ENCODE data around the gene F11R. TPM values are rescaled to one million over a fixed set of nuclear protein-coding genes. Genes with fewer than 3 reads are reported as not detected.

F11R gene
- total RNA-seq, 4 donors from 2014 or later = 3.1 to 6.0 (median 5.3) TPM

DNA sequence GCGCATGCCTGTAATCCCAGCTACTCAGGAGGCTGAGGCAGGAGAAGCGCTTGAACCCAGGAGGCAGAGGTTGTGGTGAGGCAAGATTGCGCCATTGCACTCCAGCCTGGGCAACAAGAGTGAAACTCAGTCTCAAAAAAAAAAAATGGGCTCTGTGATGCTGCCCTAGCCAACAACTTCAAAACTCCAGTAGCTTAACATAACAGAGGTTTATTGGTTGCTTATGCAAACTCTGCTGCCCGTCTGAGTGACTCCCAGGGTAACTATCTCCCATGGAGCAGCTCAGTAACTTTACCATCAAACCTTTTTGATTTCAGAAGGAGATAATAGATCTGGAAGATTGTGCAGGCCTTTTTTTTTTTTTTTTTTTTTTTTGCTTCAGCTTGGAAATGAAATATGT, 47.5 kb downstream of the F11R start:
- Histone ChIP-seq H3K27me3 (peaks cover 0 to 2% (median under 1%) of the 10 kb centered on the region in 3 donors), H3K4me1 (no peaks in the 10 kb centered on the region), H3K36me3 (no peaks in the 10 kb centered on the region), H3K27ac (no peak overlapping the region), H3K4me3 (no peak overlapping the region), H3K9me3 (no peaks in the 10 kb centered on the region)
- intact Hi-C loops (cut with DNase I; ENCODE audit: low total_unique reads) (no loop called here), in situ Hi-C loops (cut with MboI; ENCODE audit: low sequenced_read_pairs in 4 of 4) (no loop called here)
- no peak for ATAC-seq
- no peak for DNase-seq
- TF ChIP-seq CTCF (IDR thresholded peaks at IDR 0.05 in 4 of 5, conservative IDR thresholded peaks at IDR 0.05 in 1 of 5) = no peak
- no peak for TF ChIP-seq POLR2A (IDR thresholded peaks at IDR 0.05)

DNA sequence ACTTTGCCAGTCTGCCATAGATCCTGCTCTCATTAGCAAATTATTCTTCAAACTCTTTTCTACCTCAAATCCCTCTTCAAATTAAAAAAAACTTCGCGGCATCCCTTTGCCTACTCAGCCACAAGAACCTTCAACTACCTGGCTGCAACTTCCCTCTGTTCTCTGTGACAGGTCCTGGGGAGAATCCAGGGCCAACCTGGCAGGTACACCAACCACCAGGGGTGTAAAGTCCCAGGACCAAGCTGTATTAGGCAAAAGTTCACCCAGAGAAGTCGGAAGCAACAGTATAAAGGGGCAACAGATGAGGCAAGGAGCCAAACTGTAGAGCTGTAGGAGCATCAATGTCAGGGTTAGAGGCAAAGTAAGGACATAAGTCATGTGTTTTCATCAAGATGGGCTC, 48.0 kb downstream of the F11R start:
- ATAC-seq (no peak), DNase-seq (no peak)
- Histone ChIP-seq H3K4me3 (no peak overlapping the region), H3K4me1 (no peaks in the 10 kb centered on the region), H3K36me3 (no peaks in the 10 kb centered on the region), H3K27ac (no peak overlapping the region), H3K27me3 (peaks cover 0 to 2% (median 0%) of the 10 kb centered on the region in 3 donors), H3K9me3 (no peaks in the 10 kb centered on the region)
- in situ Hi-C loops (cut with MboI; ENCODE audit: low sequenced_read_pairs in 4 of 4) (no loop called here), intact Hi-C loops (cut with DNase I; ENCODE audit: low total_unique reads) (no loop called here)
- TF ChIP-seq POLR2A (IDR thresholded peaks at IDR 0.05) = no peak
- no peak for TF ChIP-seq CTCF (IDR thresholded peaks at IDR 0.05 in 4 of 5, conservative IDR thresholded peaks at IDR 0.05 in 1 of 5)

DNA sequence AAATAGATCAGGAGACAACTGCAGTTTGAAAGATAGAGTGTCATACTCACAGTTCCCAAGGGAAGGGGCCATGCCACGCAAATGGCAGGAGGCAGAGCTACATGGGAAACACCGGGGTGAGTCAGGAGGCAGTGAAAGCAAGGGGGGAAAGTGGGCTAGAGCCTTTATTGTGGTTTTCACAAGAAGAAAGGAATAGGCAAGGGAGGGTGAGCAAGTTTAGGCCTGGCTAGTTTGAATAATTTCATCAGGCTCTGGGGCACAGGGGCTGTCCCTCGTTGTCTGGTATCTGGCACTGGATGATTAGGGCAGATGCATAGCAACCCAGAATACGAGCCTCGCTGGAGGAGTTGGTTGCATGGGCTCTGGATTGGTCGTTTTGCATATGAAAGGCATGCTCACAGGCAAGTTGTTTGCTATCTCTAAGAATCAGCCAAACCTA, 49.3 kb downstream of the F11R start:
- Histone ChIP-seq H3K4me1 (no peaks in the 10 kb centered on the region), H3K27me3 (no peaks in the 10 kb centered on the region), H3K36me3 (no peaks in the 10 kb centered on the region), H3K9me3 (no peaks in the 10 kb centered on the region), H3K4me3 (no peak overlapping the region), H3K27ac (no peak overlapping the region)
- intact Hi-C loops (cut with DNase I; ENCODE audit: low total_unique reads) (no loop called here), in situ Hi-C loops (cut with MboI; ENCODE audit: low sequenced_read_pairs in 4 of 4) (no loop called here)
- ATAC-seq = no peak
- DNase-seq = no peak
- TF ChIP-seq POLR2A (IDR thresholded peaks at IDR 0.05) (no peak), CTCF (IDR thresholded peaks at IDR 0.05 in 4 of 5, conservative IDR thresholded peaks at IDR 0.05 in 1 of 5) (no peak)

DNA sequence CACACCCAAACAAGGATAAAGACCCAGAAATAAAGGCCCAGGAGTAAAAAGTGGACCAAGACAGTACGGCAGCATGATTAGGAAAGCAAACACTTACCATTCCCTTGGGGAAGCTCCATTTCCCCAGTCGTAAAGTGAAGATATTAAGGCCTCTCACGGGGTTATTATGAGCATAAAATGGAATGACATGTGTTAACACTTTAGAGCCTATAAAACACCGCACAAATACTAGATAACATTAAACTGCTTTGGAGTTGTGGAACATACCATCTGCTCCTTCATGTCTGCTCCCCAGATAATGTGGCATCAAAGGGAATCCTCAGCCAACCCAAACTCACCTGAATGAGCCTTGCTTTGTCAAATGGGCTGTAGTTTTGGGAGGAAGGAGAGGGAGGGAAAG, 57.4 kb downstream of the F11R start:
- H3K27me3 ChIP-seq = no peaks in the 10 kb centered on the region
- no peak overlapping the region for H3K4me3 ChIP-seq
- no peaks in the 10 kb centered on the region for H3K9me3 ChIP-seq
- DNase-seq (no peak), ATAC-seq (no peak)
- H3K27ac ChIP-seq = no peak overlapping the region
- no peak for TF ChIP-seq POLR2A (IDR thresholded peaks at IDR 0.05)
- TF ChIP-seq CTCF (IDR thresholded peaks at IDR 0.05 in 4 of 5, conservative IDR thresholded peaks at IDR 0.05 in 1 of 5) = no peak
- intact Hi-C loops (cut with DNase I; ENCODE audit: low total_unique reads) (no loop called here), in situ Hi-C loops (cut with MboI; ENCODE audit: low sequenced_read_pairs in 4 of 4) (no loop called here)
- no peaks in the 10 kb centered on the region for H3K4me1 ChIP-seq
- H3K36me3 ChIP-seq = no peaks in the 10 kb centered on the region

DNA sequence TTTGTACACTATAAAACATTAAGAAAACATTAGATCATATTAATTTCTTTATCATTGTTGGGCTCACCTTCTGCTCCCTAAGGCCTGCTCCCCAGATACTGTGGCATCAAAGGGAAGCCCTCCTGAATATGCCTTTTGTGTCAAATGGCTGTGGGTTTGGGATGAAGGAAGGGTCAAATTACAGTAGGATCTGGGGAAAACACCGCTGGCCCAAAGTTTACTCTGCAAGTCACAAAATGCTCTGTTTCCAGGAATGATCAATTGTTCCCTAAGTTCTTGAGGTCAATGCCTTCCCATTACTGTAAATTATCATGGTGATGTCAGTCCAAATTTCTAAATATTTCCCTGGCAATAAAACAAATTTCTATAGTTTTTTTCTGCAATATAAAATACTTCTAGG, 59.5 kb downstream of the F11R start:
- Histone ChIP-seq H3K4me1 (no peaks in the 10 kb centered on the region), H3K36me3 (no peaks in the 10 kb centered on the region), H3K4me3 (no peak overlapping the region), H3K27ac (no peak overlapping the region), H3K27me3 (no peaks in the 10 kb centered on the region), H3K9me3 (no peaks in the 10 kb centered on the region)
- in situ Hi-C loops (cut with MboI; ENCODE audit: low sequenced_read_pairs in 4 of 4) = no loop called here
- intact Hi-C loops (cut with DNase I; ENCODE audit: low total_unique reads) = no loop called here
- no peak for TF ChIP-seq POLR2A (IDR thresholded peaks at IDR 0.05)
- TF ChIP-seq CTCF (IDR thresholded peaks at IDR 0.05 in 4 of 5, conservative IDR thresholded peaks at IDR 0.05 in 1 of 5) = no peak
- no peak for ATAC-seq
- DNase-seq = no peak
